Kidney epithelial cell (primary cell): ENCODE measurements around the gene F2RL1. TPM values are rescaled to one million over a fixed set of nuclear protein-coding genes. Genes with fewer than 3 reads are reported as not detected.

Experiments
- DNase-seq: peaks from one replicate; pipeline ENCODE4 v3.0.0-alpha.2; 2010; ENCODE audit warnings: low read depth
- H3K27me3 ChIP-seq: 2 replicates; pipeline ENCODE4 v1.6.0; 2011; ENCODE audit warnings: low read length; ENCODE audit not compliant: control insufficient read depth, insufficient read depth
- H3K36me3 ChIP-seq: 2 replicates; pipeline ENCODE4 v1.5.1; 2011; ENCODE audit warnings: low read length; ENCODE audit not compliant: control insufficient read depth, insufficient read depth
- H3K4me3 ChIP-seq: 2 replicates; pipeline ENCODE4 v1.5.1; 2011; ENCODE audit warnings: low read depth, mild to moderate bottlenecking, control low read depth, low read length
- CTCF ChIP-seq: IDR thresholded peaks from 2 replicates; pipeline ENCODE4 v1.5.1; 2011; ENCODE audit warnings: mild to moderate bottlenecking, moderate library complexity, low read length, control low read depth, inconsistent platforms; ENCODE audit not compliant: insufficient read depth, poor library complexity, severe bottlenecking
- total RNA-seq: library from RNA; depleted of rRNA; stranded (reverse); fragments of >200 nt; gene quantifications from 2 replicates; pipeline ENCODE4 v1.2.3, GENCODE V29; 2015

The F2RL1 gene
- total RNA-seq, 1 donor from 2014 or later, result 144 TPM

- H3K27me3 ChIP-seq, result no peaks in the 10 kb centered on the region
- H3K4me3 ChIP-seq, result no peak overlapping the region
- DNase-seq, result no peak
- TF ChIP-seq CTCF, result no peak
- H3K36me3 ChIP-seq, result no peaks in the 10 kb centered on the region
These were observed 17.5 kb upstream of the F2RL1 start for GRCh38 chr5:76801159-76801802.

- no peaks in the 10 kb centered on the region for H3K36me3 ChIP-seq
- TF ChIP-seq CTCF, result no peak
- no peaks in the 10 kb centered on the region for H3K27me3 ChIP-seq
- H3K4me3 ChIP-seq, result no peak overlapping the region
- DNase-seq, result no peak
These were observed 17.0 kb upstream of the F2RL1 start for GRCh38 chr5:76801803-76802195.

GRCh38 chr5:76804266-76804665, 14.6 kb upstream of the F2RL1 start:
- Histone ChIP-seq H3K36me3 (no peaks in the 10 kb centered on the region), H3K4me3 (no peak overlapping the region), H3K27me3 (no peaks in the 10 kb centered on the region)
- no peak for TF ChIP-seq CTCF
- no peak for DNase-seq

GRCh38 chr5:76805821-76806505, 12.9 kb upstream of the F2RL1 start:
- Histone ChIP-seq H3K27me3 (no peaks in the 10 kb centered on the region), H3K4me3 (no peak overlapping the region), H3K36me3 (no peaks in the 10 kb centered on the region)
- peak; percentile 96 for DNase-seq
- TF ChIP-seq CTCF, result no peak

- no peaks in the 10 kb centered on the region for H3K27me3 ChIP-seq
- DNase-seq, result peak; percentile 90
- H3K36me3 ChIP-seq, result no peaks in the 10 kb centered on the region
- H3K4me3 ChIP-seq, result no peak overlapping the region
- TF ChIP-seq CTCF, result no peak
These were observed 11.5 kb upstream of the F2RL1 start for GRCh38 chr5:76807296-76807695.

GRCh38 chr5:76808141-76808691, 10.6 kb upstream of the F2RL1 start:
- Histone ChIP-seq H3K36me3 (no peaks in the 10 kb centered on the region), H3K4me3 (no peak overlapping the region), H3K27me3 (no peaks in the 10 kb centered on the region)
- no peak for DNase-seq
- TF ChIP-seq CTCF, result no peak
